ENCODE measurements around the gene PISD.
"Not testable (repeated sequence)": the region's sequence is repeated elsewhere in the genome, so short reads cannot be mapped to it uniquely, and the experiment has no call there.

Gene PISD

GRCh38 chr22:31595271-31595670, 66.7 kb downstream of the PISD start:
- H3K27ac ChIP-seq: no peak overlapping the region
- no peak for TF ChIP-seq CTCF (IDR thresholded peaks at IDR 0.05; ENCODE audit: low read depth, low read length)
- H3K27me3 ChIP-seq (ENCODE audit: insufficient read depth, low read depth, severe bottlenecking): no peaks in the 10 kb centered on the region
- H3K9me3 ChIP-seq (ENCODE audit: severe bottlenecking): no peaks in the 10 kb centered on the region
- H3K4me3 ChIP-seq (ENCODE audit: low read depth, low read length): no peak overlapping the region
- H3K36me3 ChIP-seq: no peaks in the 10 kb centered on the region
- DNase-seq: no peak

- not testable (repeated sequence) for H3K9me3 ChIP-seq (ENCODE audit: severe bottlenecking); H3K27ac ChIP-seq; H3K27me3 ChIP-seq (ENCODE audit: insufficient read depth, low read depth, severe bottlenecking); DNase-seq; H3K4me3 ChIP-seq (ENCODE audit: low read depth, low read length)
- peaks cover 31% of the 10 kb centered on the region for H3K36me3 ChIP-seq
These were observed 71.9 kb downstream of the PISD start for GRCh38 chr22:31590161-31590560.

- no peak overlapping the region for H3K27ac ChIP-seq
- H3K27me3 ChIP-seq (ENCODE audit: insufficient read depth, low read depth, severe bottlenecking): no peaks in the 10 kb centered on the region
- H3K4me3 ChIP-seq (ENCODE audit: low read depth, low read length): no peak overlapping the region
- no peak for TF ChIP-seq CTCF (IDR thresholded peaks at IDR 0.05; ENCODE audit: low read depth, low read length)
- peaks cover 41% of the 10 kb centered on the region for H3K36me3 ChIP-seq
- DNase-seq: no peak
- no peaks in the 10 kb centered on the region for H3K9me3 ChIP-seq (ENCODE audit: severe bottlenecking)
These were observed 72.9 kb downstream of the PISD start for GRCh38 chr22:31588970-31589675.

- no peaks in the 10 kb centered on the region for H3K9me3 ChIP-seq (ENCODE audit: severe bottlenecking)
- H3K27me3 ChIP-seq (ENCODE audit: insufficient read depth, low read depth, severe bottlenecking): no peaks in the 10 kb centered on the region
- TF ChIP-seq CTCF (IDR thresholded peaks at IDR 0.05; ENCODE audit: low read depth, low read length): no peak
- DNase-seq: no peak
- no peak overlapping the region for H3K27ac ChIP-seq
- peaks cover 44% of the 10 kb centered on the region for H3K36me3 ChIP-seq
- no peak overlapping the region for H3K4me3 ChIP-seq (ENCODE audit: low read depth, low read length)
These were observed 75.7 kb downstream of the PISD start for GRCh38 chr22:31586137-31586920.

- H3K27ac ChIP-seq: no peak overlapping the region
- H3K27me3 ChIP-seq (ENCODE audit: insufficient read depth, low read depth, severe bottlenecking): no peaks in the 10 kb centered on the region
- no peaks in the 10 kb centered on the region for H3K9me3 ChIP-seq (ENCODE audit: severe bottlenecking)
- no peak for DNase-seq
- H3K36me3 ChIP-seq: peaks cover 44% of the 10 kb centered on the region
- no peak overlapping the region for H3K4me3 ChIP-seq (ENCODE audit: low read depth, low read length)
- TF ChIP-seq CTCF (IDR thresholded peaks at IDR 0.05; ENCODE audit: low read depth, low read length): no peak
These were observed 76.7 kb downstream of the PISD start for GRCh38 chr22:31585161-31585859.

- Histone ChIP-seq H3K36me3 (peaks cover 44% of the 10 kb centered on the region), H3K27me3 (ENCODE audit: insufficient read depth, low read depth, severe bottlenecking) (no peaks in the 10 kb centered on the region), H3K4me3 (ENCODE audit: low read depth, low read length) (no peak overlapping the region), H3K27ac (no peak overlapping the region), H3K9me3 (ENCODE audit: severe bottlenecking) (no peaks in the 10 kb centered on the region)
- no peak for DNase-seq
- TF ChIP-seq CTCF (IDR thresholded peaks at IDR 0.05; ENCODE audit: low read depth, low read length): no peak
These were observed 77.2 kb downstream of the PISD start for GRCh38 chr22:31584804-31585160.

Measured in WERI-Rb-1 (cell line).